Activated B cell treated with CpG ODN at 0.5 μM for 24 hours (primary cell): ENCODE results near the gene CAMK1. TPM values are rescaled to one million over a fixed set of nuclear protein-coding genes. Genes with fewer than 3 reads are reported as not detected.

Source experiments
- ATAC-seq: fragments of 200-7000 bp; cut with Tn5 transposase; one replicate; pipeline ENCODE4 v1.10.0; 2021; ENCODE audit warnings: low read depth, mild to moderate bottlenecking, moderate library complexity
- CTCF ChIA-PET: fragments of 350-600 bp; sonication (Branson Sonifier 250); formaldehyde crosslinking; loops from one replicate; lab custom pipeline; 2021; ENCODE audit warnings: antibody characterized with exemption; lab: Charles Lee
- POLR2A ChIA-PET: fragments of 350-600 bp; sonication (Branson Sonifier 250); formaldehyde crosslinking; loops from one replicate; lab custom pipeline; 2021; ENCODE audit warnings: antibody characterized with exemption; lab: Charles Lee
- DNase-seq: peaks from one replicate; pipeline ENCODE4 v3.0.0; 2022
- H3K27ac Mint-ChIP-seq: one replicate; pipeline ENCODE4 v1.8.0; 2020; ENCODE audit warnings: mixed read lengths
- H3K27me3 Mint-ChIP-seq: one replicate; pipeline ENCODE4 v1.8.0; 2021; ENCODE audit warnings: mixed read lengths
- H3K36me3 Mint-ChIP-seq: one replicate; pipeline ENCODE4 v1.8.0; 2021; ENCODE audit warnings: low read depth, mixed read lengths
- H3K4me1 Mint-ChIP-seq: one replicate; pipeline ENCODE4 v1.8.0; 2021; ENCODE audit warnings: mixed read lengths
- H3K4me3 Mint-ChIP-seq: one replicate; pipeline ENCODE4 v1.8.0; 2020; ENCODE audit warnings: mild to moderate bottlenecking, mixed read lengths
- H3K9me3 Mint-ChIP-seq: one replicate; pipeline ENCODE4 v1.8.0; 2020; ENCODE audit warnings: mixed read lengths
- CTCF ChIP-seq: fragments of 200-600 bp; IDR thresholded peaks from one replicate; pipeline ENCODE4 v1.8.0; 2022; ENCODE audit warnings: antibody characterized with exemption, mild to moderate bottlenecking
- intact Hi-C: fragments of 100-400 bp; cut with micrococcal nuclease; formaldehyde crosslinking; loops from one replicate; pipeline ENCODE4 v1.15.1; 2024
- total RNA-seq: library from RNA; stranded (reverse); gene quantifications from 2 replicates; pipeline ENCODE4 v1.2.3, GENCODE V29; 2022

Gene CAMK1
- total RNA-seq, 1 donor from 2014 or later = 1.7 TPM

DNA sequence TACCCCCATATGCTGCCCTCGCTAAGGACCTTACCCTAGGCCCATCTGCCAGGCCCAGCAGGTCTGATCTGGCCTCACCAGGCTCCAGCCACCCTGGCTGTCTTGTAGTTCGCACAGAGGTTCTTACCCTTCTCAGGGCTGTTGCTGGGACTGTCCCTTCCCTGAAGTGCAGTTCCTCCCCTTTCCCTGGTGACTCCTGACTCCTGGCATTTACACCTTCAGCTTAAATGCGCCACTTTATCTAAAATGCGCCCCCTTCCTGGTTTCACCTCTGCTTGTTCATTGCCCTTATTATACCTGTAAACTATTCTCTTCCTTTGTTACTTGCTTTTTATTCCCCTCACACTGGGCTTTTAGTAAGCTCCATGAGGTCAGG, 39.5 kb upstream of the CAMK1 start:
- DNase-seq = no peak
- no peak for TF ChIP-seq CTCF
- POLR2A ChIA-PET = interaction anchor here (0.5 to 6.4 kb wide), 14 partner anchors 8 to 412 kb away, joined by 3 to 146 read pairs (median 5); partner anchors contain the start of genes ARPC4, BRPF1, CRELD1 and EMC3
- H3K27me3 Mint-ChIP-seq = no peaks in the 10 kb centered on the region
- CTCF ChIA-PET = interaction anchor here (1.2 to 1.7 kb wide), 3 partner anchors 13 to 137 kb away, joined by 4 read pairs; no protein-coding TSS in a partner anchor
- H3K4me1 Mint-ChIP-seq = peaks cover 33% of the 10 kb centered on the region
- peaks cover 37% of the 10 kb centered on the region for H3K36me3 Mint-ChIP-seq
- ATAC-seq = peak; percentile 18
- H3K4me3 Mint-ChIP-seq = peak overlapping the region; percentile 91
- intact Hi-C loops = loop anchor here (1.0 to 5.0 kb wide), 5 partner anchors 14 to 307 kb away; partner anchors contain the start of genes BRPF1, CRELD1 and RPUSD3
- no peaks in the 10 kb centered on the region for H3K9me3 Mint-ChIP-seq
- H3K27ac Mint-ChIP-seq = peak overlapping the region; percentile 98

DNA sequence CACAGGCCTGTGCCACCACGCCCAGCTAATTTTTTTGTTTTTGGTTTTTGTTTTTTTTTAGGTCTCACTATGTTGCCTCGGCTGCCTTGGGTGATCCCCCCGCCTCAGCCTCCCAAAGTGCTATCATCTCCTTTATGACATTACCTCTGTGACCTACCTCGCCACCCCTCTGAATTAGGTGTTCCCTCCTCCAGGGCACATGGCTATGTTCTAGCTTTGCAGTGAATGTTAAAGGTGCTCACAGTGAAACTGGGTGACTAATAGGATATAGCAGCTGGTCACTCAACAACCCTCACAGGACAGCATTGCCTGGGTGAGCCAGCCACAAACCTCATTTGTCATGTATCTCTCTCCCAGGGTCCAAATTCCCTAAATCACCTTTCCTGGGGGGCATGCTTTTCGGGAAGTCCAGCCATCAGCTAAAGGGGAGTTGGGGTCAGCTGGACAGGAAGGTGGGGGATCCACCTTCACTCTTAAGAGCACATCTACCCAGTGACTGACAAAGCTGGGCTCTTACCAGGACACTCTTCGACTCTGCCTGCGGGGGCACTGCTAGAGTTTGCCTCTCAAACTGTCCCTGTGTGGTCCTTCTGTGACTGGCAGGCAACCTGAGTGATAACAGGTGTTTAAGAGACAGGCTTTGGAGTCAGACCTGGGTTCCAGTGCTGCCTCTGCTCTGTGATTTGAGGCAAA, 38.7 kb upstream of the CAMK1 start:
- H3K27me3 Mint-ChIP-seq = no peaks in the 10 kb centered on the region
- ChIA-PET POLR2A (interaction anchor here (0.6 to 6.4 kb wide), 14 partner anchors 13 to 415 kb away, joined by 3 to 146 read pairs (median 5); partner anchors contain the start of genes ARPC4, BRPF1, CRELD1 and JAGN1), CTCF (interaction anchor here (1.3 to 1.7 kb wide), 3 partner anchors 13 to 138 kb away, joined by 3 to 4 read pairs (median 4); no protein-coding TSS in a partner anchor)
- DNase-seq (no peak), ATAC-seq (peak; percentile 43)
- peaks cover 33% of the 10 kb centered on the region for H3K4me1 Mint-ChIP-seq
- TF ChIP-seq CTCF = no peak
- peak overlapping the region; percentile 91 for H3K4me3 Mint-ChIP-seq
- intact Hi-C loops = loop anchor here (1.0 to 5.0 kb wide), 5 partner anchors 13 to 306 kb away; partner anchors contain the start of genes BRPF1, CRELD1 and RPUSD3
- no peaks in the 10 kb centered on the region for H3K9me3 Mint-ChIP-seq
- peak overlapping the region; percentile 98 for H3K27ac Mint-ChIP-seq
- H3K36me3 Mint-ChIP-seq = peaks cover 44% of the 10 kb centered on the region

- ATAC-seq (no peak), DNase-seq (no peak)
- ChIA-PET CTCF (interaction anchor here (1.2 to 1.7 kb wide), 4 partner anchors 13 to 138 kb away, joined by 3 to 4 read pairs (median 4); no protein-coding TSS in a partner anchor), POLR2A (interaction anchor here (0.7 to 6.4 kb wide), 10 partner anchors 13 to 416 kb away, joined by 3 to 146 read pairs (median 8); partner anchors contain the start of genes ARPC4, BRPF1, CRELD1 and JAGN1)
- intact Hi-C loops = loop anchor here (2.0 to 5.0 kb wide), 4 partner anchors 37 to 306 kb away; partner anchors contain the start of genes BRPF1, CRELD1 and RPUSD3
- Mint-ChIP-seq H3K27ac (peak overlapping the region; percentile 98), H3K4me1 (peaks cover 33% of the 10 kb centered on the region), H3K9me3 (no peaks in the 10 kb centered on the region), H3K27me3 (no peaks in the 10 kb centered on the region), H3K36me3 (peaks cover 49% of the 10 kb centered on the region), H3K4me3 (no peak overlapping the region)
- no peak for TF ChIP-seq CTCF
These were observed 38.2 kb upstream of the CAMK1 start for GRCh38 chr3:9807981-9808344.

- Mint-ChIP-seq H3K36me3 (peaks cover 55% of the 10 kb centered on the region), H3K27ac (no peak overlapping the region), H3K27me3 (no peaks in the 10 kb centered on the region), H3K4me3 (no peak overlapping the region), H3K4me1 (peaks cover 33% of the 10 kb centered on the region), H3K9me3 (no peaks in the 10 kb centered on the region)
- intact Hi-C loops = loop anchor here (5.0 kb wide), 3 partner anchors 75 to 305 kb away; partner anchors contain the start of genes BRPF1 and CRELD1
- no peak for TF ChIP-seq CTCF
- ChIA-PET CTCF (interaction anchor here (1.2 kb wide), 1 partner anchor 80 kb away, joined by 3 read pairs; no protein-coding TSS in a partner anchor), POLR2A (interaction anchor here (0.9 to 6.4 kb wide), 2 partner anchors 12 to 25 kb away, joined by 3 to 146 read pairs; partner anchors contain the start of genes ARPC4 and TADA3)
- ATAC-seq (no peak), DNase-seq (no peak)
These were observed 37.2 kb upstream of the CAMK1 start for GRCh38 chr3:9806688-9807589.
